K562 (cell line): Measurements from ENCODE around the gene PEF1. TPM values are rescaled to one million over a fixed set of nuclear protein-coding genes. Genes with fewer than 3 reads are reported as not detected.

Experiments used
- ATAC-seq: fragments of 200-7000 bp; cut with Tn5 transposase; 3 replicates; pipeline ENCODE4 v1.9.1; 2020; ENCODE audit warnings: moderate library complexity
- BruUV-seq: library from RNA; stranded (reverse); fragments of 400-500 nt; replicated peaks from 2 replicates; lab custom pipeline; 2021; lab: Mats Ljungman, UMichigan
- CTCF ChIA-PET: fragments of 300-600 bp; formaldehyde crosslinking; extraction: SDS; loops from one replicate; lab custom pipeline; 2021; ENCODE audit warnings: low intra/inter-chr PET ratio; lab: Yijun Ruan, JAX
- POLR2A ChIA-PET: fragments of 300-600, 350-650 bp; sonication (Branson Sonifier 250); formaldehyde crosslinking; extraction: SDS; loops from one replicate; lab custom pipeline; 2021; ENCODE audit warnings: antibody characterized with exemption, inconsistent platforms; lab: Yijun Ruan, JAX
- DNase-seq, 4 experiments: peaks; one replicate each; pipeline versions ENCODE4 v3.0.0 to v3.0.0-alpha.2; 2011 to 2018; ENCODE audit warnings: low spot score in 3 of 4, mixed read lengths in 3 of 4; ENCODE audit errors: extremely low read depth in 1 of 4
- FAIRE-seq: peaks from 2 replicates; lab custom pipeline; 2011; peaks lifted over from hg19 to GRCh38; lab: Jason Lieb, UNC
- H2AFZ ChIP-seq: 2 replicates; pipeline ENCODE4 v1.6.0; 2011; ENCODE audit warnings: low read depth, low read length, control low read depth, inconsistent platforms
- H3K27ac ChIP-seq: fragments of 200-600 bp; 3 replicates; pipeline ENCODE4 v1.8.0; 2011; ENCODE audit warnings: low read depth, mild to moderate bottlenecking, control low read depth, inconsistent platforms, low read length, moderate library complexity, mixed read lengths; ENCODE audit errors: extremely low read depth
- H3K27me3 ChIP-seq, 2 experiments: fragments of 300-600 bp in 1 of 2; 2 replicates in 1 of 2; 3 replicates in 1 of 2; pipeline versions ENCODE4 v1.6.0 to v1.8.0; 2011; ENCODE audit warnings: inconsistent platforms in 2 of 2, low read length in 2 of 2, mild to moderate bottlenecking in 1 of 2, mixed read lengths in 1 of 2, moderate library complexity in 1 of 2; ENCODE audit not compliant: control insufficient read depth in 2 of 2, insufficient read depth in 2 of 2
- H3K36me3 ChIP-seq: fragments of 300-600 bp; 3 replicates; pipeline ENCODE4 v1.8.0; 2011; ENCODE audit warnings: mild to moderate bottlenecking, low read length, inconsistent platforms; ENCODE audit not compliant: control insufficient read depth, insufficient read depth
- H3K4me1 ChIP-seq, 2 experiments: fragments of 200-600 bp in 1 of 2; replicated peaks in 1 of 2; 2 replicates in 1 of 2; 3 replicates in 1 of 2; pipeline versions ENCODE4 v1.5.1 to v1.8.0; 2011; ENCODE audit warnings: inconsistent platforms in 2 of 2, low read length in 2 of 2, mild to moderate bottlenecking in 1 of 2, mixed read lengths in 1 of 2, moderate library complexity in 1 of 2; ENCODE audit not compliant: control insufficient read depth in 2 of 2, insufficient read depth in 2 of 2
- H3K4me2 ChIP-seq: 2 replicates; pipeline ENCODE4 v1.6.1; 2011; ENCODE audit warnings: low read length, control low read depth, inconsistent platforms, mixed read lengths; ENCODE audit not compliant: insufficient read depth
- H3K4me3 ChIP-seq: fragments of 200-600 bp; sonication (generic), shearing (Covaris generic); 2 replicates; pipeline ENCODE4 v1.5.1; 2016; ENCODE audit warnings: control low read depth, inconsistent platforms
- H3K79me2 ChIP-seq: fragments of 200-600 bp; 3 replicates; pipeline ENCODE4 v1.8.0; 2011; ENCODE audit warnings: low read length, inconsistent platforms; ENCODE audit not compliant: control insufficient read depth, insufficient read depth
- H3K9ac ChIP-seq, 2 experiments: 2 replicates each; pipeline versions ENCODE4 v1.6.0 to v1.6.1; 2011; ENCODE audit warnings: low read depth in 2 of 2, low read length in 2 of 2, control low read depth in 1 of 2, inconsistent platforms in 1 of 2, mild to moderate bottlenecking in 1 of 2, mixed read lengths in 1 of 2; ENCODE audit not compliant: insufficient read depth in 1 of 2
- H3K9me1 ChIP-seq: one replicate; pipeline ENCODE4 v1.6.0; 2011; ENCODE audit warnings: inconsistent platforms, mild to moderate bottlenecking, low read length, moderate library complexity; ENCODE audit not compliant: control insufficient read depth, insufficient read depth
- H3K9me3 ChIP-seq: replicated peaks from 2 replicates; pipeline ENCODE4 v1.5.1; 2011; ENCODE audit warnings: low read depth, low read length, inconsistent platforms; ENCODE audit not compliant: control insufficient read depth, insufficient read depth
- H4K20me1 ChIP-seq: replicated peaks from 2 replicates; pipeline ENCODE4 v1.6.1; 2011; ENCODE audit warnings: low read length, inconsistent platforms, mixed read lengths; ENCODE audit not compliant: control insufficient read depth, insufficient read depth
- SNAPC5 ChIP-seq: fragments of 250-450 bp; sonication (Bioruptor Pico); IDR thresholded peaks from 2 replicates; pipeline ENCODE4 v1.8.0; 2021; ENCODE audit warnings: moderate library complexity, mild to moderate bottlenecking, inconsistent platforms
- YY1 ChIP-seq, 3 experiments: IDR thresholded peaks; 2 replicates each; pipeline ENCODE4 v1.6.1; 2011; ENCODE audit warnings: low read length in 2 of 3, mild to moderate bottlenecking in 2 of 3, moderate library complexity in 2 of 3, borderline replicate concordance in 1 of 3, control low read depth in 1 of 3, low read depth in 1 of 3; ENCODE audit not compliant: insufficient read depth in 3 of 3, insufficient replicate concordance in 2 of 3, control insufficient read depth in 1 of 3, insufficient read length in 1 of 3; ENCODE audit errors: extremely low read depth in 1 of 3
- WGBS: fragments of 100-300 bp; shearing (Covaris generic); methylation state at CpG from one replicate; pipeline ENCODE4 v1.1.6; 2016; ENCODE audit warnings: low coverage, mixed read lengths; ENCODE audit not compliant: insufficient coverage; ENCODE audit errors: missing lambda C conversion rate; 5-methylcytosine and 5-hydroxymethylcytosine counted together
- in situ Hi-C: fragments of 300-500 bp; cut with MboI; formaldehyde crosslinking; loops from 4 replicates; pipeline ENCODE4 v1.15.0; 2018; ENCODE audit warnings: inconsistent platforms, mixed read lengths
- intact Hi-C: fragments of 100-400 bp; cut with micrococcal nuclease; formaldehyde crosslinking; loops from 2 replicates; pipeline ENCODE4 v1.14.2; 2022
- polyA plus RNA-seq, 8 experiments: library from polyadenylated mRNA; depleted of rRNA in 4 of 8; stranded (reverse) in 5 of 8; unstranded in 3 of 8; fragments of >200 nt; fragmentation: Nextera tagmentation in 2 of 8; fragmentation: Illumina TruSeq in 1 of 8; extraction: Ambion mirVana in 2 of 8; extraction: Trizol in 1 of 8; gene quantifications; 2 replicates each; pipeline versions ENCODE4 v1.2.1 to v1.2.3, GENCODE V29; 2011 to 2014; ENCODE audit warnings: inconsistent platforms in 1 of 8, missing spikeins in 1 of 8
- total RNA-seq, 7 experiments: library from RNA; depleted of rRNA in 6 of 7; stranded (reverse); fragments of >200 nt in 6 of 7; fragmentation: Illumina TruSeq in 2 of 7; extraction: Trizol in 2 of 7; gene quantifications; 2 replicates each; pipeline versions ENCODE4 v1.2.1 to v1.2.3, GENCODE V29; 2011 to 2021; ENCODE audit warnings: low replicate concordance in 1 of 7

The PEF1 gene
- total and polyA plus RNA-seq, 9 of the 15 experiments (the other 6 are each of a cell fraction or from before 2014, with no cell fraction given) = 26.3 to 95.5 (median 61.9) TPM

DNA sequence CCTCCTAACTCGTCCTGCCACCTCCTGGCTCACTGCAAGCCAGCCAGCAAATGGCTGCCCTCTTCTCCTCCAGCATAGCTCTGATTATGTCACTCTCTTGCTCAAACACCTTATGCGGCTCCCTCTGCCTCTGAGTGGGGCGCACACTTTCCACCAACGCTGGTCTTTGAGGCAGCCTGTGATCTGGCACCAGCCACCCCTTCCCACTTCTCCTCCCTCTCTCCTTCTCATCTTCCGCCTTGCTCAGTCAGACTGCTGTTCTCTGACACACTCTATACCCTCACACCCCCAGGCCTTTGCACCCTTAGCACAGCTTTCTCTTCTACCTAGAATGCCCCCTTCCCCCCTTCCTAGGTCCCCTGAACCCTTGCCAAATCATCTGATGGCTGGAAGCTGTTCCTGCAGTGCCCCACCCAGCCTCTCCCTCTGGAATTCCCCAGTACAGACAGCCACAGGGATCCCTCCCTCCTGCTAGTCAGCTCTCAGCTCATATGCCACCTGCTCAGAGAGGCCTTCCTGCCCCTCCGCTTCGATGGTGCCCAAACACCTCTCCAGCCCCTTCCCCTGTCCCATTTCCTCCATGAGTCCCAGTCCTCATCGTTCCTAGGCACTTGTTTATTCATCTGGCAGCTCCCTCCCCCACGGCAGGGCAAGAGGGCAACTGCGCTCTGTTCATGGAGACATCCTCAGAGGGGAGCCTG is 21.7 kb upstream of the PEF1 start:
- Histone ChIP-seq H4K20me1 (peaks cover 24% of the 10 kb centered on the region), H3K27ac (no peak overlapping the region), H3K4me2 (no peak overlapping the region), H3K79me2 (no peaks in the 10 kb centered on the region), H3K36me3 (no peaks in the 10 kb centered on the region), H3K4me1 (peaks cover 0 to 21% of the 10 kb centered on the region in 2 experiments; a peak in 3 of 5 replicates), H3K4me3 (no peak overlapping the region), H3K9me1 (no peaks in the 10 kb centered on the region), H3K9ac (no peak overlapping the region), H3K27me3 (peaks cover 26 to 83% of the 10 kb centered on the region in 2 experiments), H3K9me3 (no peaks in the 10 kb centered on the region), H2AFZ (no peak overlapping the region)
- DNase-seq (no peak), ATAC-seq (peak; percentile 9; the same call in 1 of the 3 replicates), FAIRE-seq (no peak)
- CTCF ChIA-PET = interaction anchor here (0.7 to 3.6 kb wide), 3 partner anchors 79 to 748 kb away, joined by 3 to 46 read pairs (median 3); no protein-coding TSS in a partner anchor
- 5% methylated on average over 10 of the region's 10 CpGs for WGBS
- BruUV-seq = no TSS peak
- POLR2A ChIA-PET = interaction anchor here (0.6 to 1.4 kb wide), 4 partner anchors 26 to 122 kb away, joined by 3 to 4 read pairs (median 3); no protein-coding TSS in a partner anchor
- intact Hi-C loops (no loop called here), in situ Hi-C loops (loop anchor here (5.0 kb wide), 1 partner anchor 81 kb away; no protein-coding TSS in a partner anchor)
- TF ChIP-seq YY1 (IDR thresholded peaks at IDR 0.05; ENCODE audit: borderline replicate concordance in 1 of 3, control insufficient read depth in 1 of 3, extremely low read depth in 1 of 3, insufficient read depth in 3 of 3, insufficient read length in 1 of 3, insufficient replicate concordance in 2 of 3, low read depth in 1 of 3, low read length in 2 of 3) (peak in 1 of 3 experiments; percentile 48), SNAPC5 (CRISPR knock-in tag) (no peak)
